GM18858 (cell line): Measurements from ENCODE around the gene MYO18B.

Experiments
- ATAC-seq: cut with Tn5 transposase; IDR thresholded peaks from one replicate; pipeline ENCODE4 v1.9.1; 2021; ENCODE audit not compliant: unreplicated experiment

MYO18B gene

GRCh38 chr22:25748704-25749103, 6.7 kb downstream of the MYO18B start:
- no peak for ATAC-seq

- ATAC-seq, result no peak
These were observed 7.6 kb downstream of the MYO18B start for GRCh38 chr22:25749420-25750169.

GRCh38 chr22:25750569-25751173, 8.7 kb downstream of the MYO18B start:
- no peak for ATAC-seq

GRCh38 chr22:25751174-25751581, 9.2 kb downstream of the MYO18B start:
- no peak for ATAC-seq

- no peak for ATAC-seq
These were observed 10.7 kb downstream of the MYO18B start for GRCh38 chr22:25752615-25753214.

GRCh38 chr22:25753252-25753651, 11.3 kb downstream of the MYO18B start:
- no peak for ATAC-seq

- no peak for ATAC-seq
These were observed 12.7 kb downstream of the MYO18B start for GRCh38 chr22:25754527-25755202.

- ATAC-seq, result no peak
These were observed 15.7 kb downstream of the MYO18B start for GRCh38 chr22:25757686-25758085.

GRCh38 chr22:25758316-25758715, 16.3 kb downstream of the MYO18B start:
- no peak for ATAC-seq

- no peak for ATAC-seq
These were observed 17.8 kb downstream of the MYO18B start for GRCh38 chr22:25759825-25760231.

GRCh38 chr22:25760294-25760693, 18.3 kb downstream of the MYO18B start:
- no peak for ATAC-seq

- no peak for ATAC-seq
These were observed 19.0 kb downstream of the MYO18B start for GRCh38 chr22:25760848-25761595.

- no peak for ATAC-seq
These were observed 20.2 kb downstream of the MYO18B start for GRCh38 chr22:25762147-25762546.

GRCh38 chr22:25763239-25763777, 21.3 kb downstream of the MYO18B start:
- ATAC-seq, result no peak

- no peak for ATAC-seq
These were observed 22.5 kb downstream of the MYO18B start for GRCh38 chr22:25764270-25765015.

- no peak for ATAC-seq
These were observed 23.0 kb downstream of the MYO18B start for GRCh38 chr22:25765016-25765367.

- no peak for ATAC-seq
These were observed 23.8 kb downstream of the MYO18B start for GRCh38 chr22:25765801-25766200.

GRCh38 chr22:25766418-25766817, 24.4 kb downstream of the MYO18B start:
- no peak for ATAC-seq

- ATAC-seq, result no peak
These were observed 28.3 kb downstream of the MYO18B start for GRCh38 chr22:25770333-25770732.

- ATAC-seq, result no peak
These were observed 30.3 kb downstream of the MYO18B start for GRCh38 chr22:25772288-25772687.
